NCI-H187 treated with DMSO at 0.1 percent for 48 hours (cell line): ENCODE data around the gene RAB20.

Experiments used
- DNase-seq: peaks from one replicate; lab custom pipeline; 2025; lab: John Stamatoyannopoulos, UW

RAB20 gene

GRCh38 chr13:110529522-110530311 lies 31.8 kb downstream of the RAB20 start:
- DNase-seq: no peak

- DNase-seq: no peak
Measured at GRCh38 chr13:110528911-110529310, 32.6 kb downstream of the RAB20 start.

- no peak for DNase-seq
Measured at GRCh38 chr13:110528371-110528770, 33.2 kb downstream of the RAB20 start.

- DNase-seq: peak; percentile 100
Measured at GRCh38 chr13:110525328-110526319, 35.9 kb downstream of the RAB20 start.

GRCh38 chr13:110524541-110525257 lies 36.8 kb downstream of the RAB20 start:
- peak; percentile 34 for DNase-seq

GRCh38 chr13:110523838-110524540 lies 37.5 kb downstream of the RAB20 start:
- DNase-seq: no peak

GRCh38 chr13:110523180-110523579 lies 38.3 kb downstream of the RAB20 start:
- no peak for DNase-seq

- no peak for DNase-seq
Measured at GRCh38 chr13:110522721-110523120, 38.8 kb downstream of the RAB20 start.

GRCh38 chr13:110521946-110522345 lies 39.6 kb downstream of the RAB20 start:
- DNase-seq: no peak

- no peak for DNase-seq
Measured at GRCh38 chr13:110521296-110521680, 40.2 kb downstream of the RAB20 start.

GRCh38 chr13:110520431-110521295 lies 40.9 kb downstream of the RAB20 start:
- no peak for DNase-seq

GRCh38 chr13:110519506-110519905 lies 42.0 kb downstream of the RAB20 start:
- DNase-seq: no peak

- DNase-seq: no peak
Measured at GRCh38 chr13:110519046-110519445, 42.5 kb downstream of the RAB20 start.

- DNase-seq: no peak
Measured at GRCh38 chr13:110518571-110518970, 43.0 kb downstream of the RAB20 start.

- DNase-seq: no peak
Measured at GRCh38 chr13:110518226-110518525, 43.3 kb downstream of the RAB20 start.

- DNase-seq: no peak
Measured at GRCh38 chr13:110517505-110518225, 43.9 kb downstream of the RAB20 start.

- no peak for DNase-seq
Measured at GRCh38 chr13:110516500-110516899, 45.0 kb downstream of the RAB20 start.

GRCh38 chr13:110512198-110512740 lies 49.3 kb downstream of the RAB20 start:
- DNase-seq: no peak

GRCh38 chr13:110511509-110512181 lies 49.9 kb downstream of the RAB20 start:
- DNase-seq: no peak
